HepG2 (cell line): ENCODE data around the gene RAD23A. TPM values are rescaled to one million over a fixed set of nuclear protein-coding genes. Genes with fewer than 3 reads are reported as not detected.

ENCODE experiments used
- ASH2L ChIP-seq: fragments of 300-600, 200-600 bp; sonication (generic); IDR thresholded peaks from 2 replicates; pipeline ENCODE4 v1.7.0; 2017; ENCODE audit warnings: low read depth, mild to moderate bottlenecking, moderate library complexity, mixed read lengths, low read length; ENCODE audit not compliant: insufficient read length
- CCAR2 ChIP-seq: fragments of 200-400 bp; formaldehyde crosslinking; optimal IDR thresholded peaks from 2 replicates; pipeline ENCODE3; 2018; ENCODE audit warnings: low read depth, mild to moderate bottlenecking, low read length, moderate library complexity
- DNMT3B ChIP-seq: conservative IDR thresholded peaks from 2 replicates; pipeline ENCODE4 v1.6.1; 2016; ENCODE audit warnings: missing biosample characterization, control low read depth
- EEA1 ChIP-seq: sonication (generic); formaldehyde crosslinking; IDR thresholded peaks from 2 replicates; pipeline ENCODE4 v1.5.1; 2020; ENCODE audit warnings: mild to moderate bottlenecking, missing genetic modification reagents, borderline replicate concordance
- FOXA3 ChIP-seq: IDR thresholded peaks from 2 replicates; pipeline ENCODE4 v1.6.1; 2016; ENCODE audit warnings: missing genetic modification reagents, missing compliant biosample characterization
- FOXP1 ChIP-seq, 2 experiments: fragments of 450-650 bp in 1 of 2; IDR thresholded peaks; 2 replicates each; pipeline ENCODE4 v1.6.1; 2017 to 2018; ENCODE audit warnings: antibody characterized with exemption in 1 of 2
- GABPB1 ChIP-seq: IDR thresholded peaks from 2 replicates; pipeline ENCODE4 v1.6.1; 2016; ENCODE audit warnings: mild to moderate bottlenecking, missing genetic modification reagents, moderate library complexity, missing compliant biosample characterization
- GPN1 ChIP-seq: sonication (generic); formaldehyde crosslinking; IDR thresholded peaks from 2 replicates; pipeline ENCODE4 v1.5.1; 2020; ENCODE audit warnings: missing genetic modification reagents, borderline replicate concordance
- RBAK ChIP-seq: sonication (generic); formaldehyde crosslinking; IDR thresholded peaks from 2 replicates; pipeline ENCODE4 v1.5.1; 2020; ENCODE audit warnings: mild to moderate bottlenecking, missing genetic modification reagents
- REXO4 ChIP-seq: sonication (generic); formaldehyde crosslinking; IDR thresholded peaks from 2 replicates; pipeline ENCODE4 v1.8.0; 2022; ENCODE audit warnings: missing genetic modification reagents, mild to moderate bottlenecking, borderline replicate concordance
- SALL1 ChIP-seq: sonication (generic); formaldehyde crosslinking; IDR thresholded peaks from 2 replicates; pipeline ENCODE4 v1.8.0; 2022; ENCODE audit warnings: mild to moderate bottlenecking, missing genetic modification reagents
- SNAI1 ChIP-seq: sonication (generic); formaldehyde crosslinking; IDR thresholded peaks from 2 replicates; pipeline ENCODE4 v1.5.0; 2020; ENCODE audit warnings: mild to moderate bottlenecking, missing genetic modification reagents, borderline replicate concordance
- STAG1 ChIP-seq: sonication (generic); formaldehyde crosslinking; IDR thresholded peaks from 2 replicates; pipeline ENCODE4 v1.4.0; 2020; ENCODE audit warnings: missing genetic modification reagents
- ZNF10 ChIP-seq: sonication (generic); formaldehyde crosslinking; IDR thresholded peaks from 2 replicates; pipeline ENCODE4 v1.4.0; 2020; ENCODE audit warnings: mild to moderate bottlenecking, low read depth, missing genetic modification reagents, borderline replicate concordance
- ZNF292 ChIP-seq: sonication (generic); formaldehyde crosslinking; IDR thresholded peaks from 2 replicates; pipeline ENCODE4 v1.8.1; 2022; ENCODE audit warnings: mild to moderate bottlenecking, low read depth, missing genetic modification reagents, borderline replicate concordance
- ZNF335 ChIP-seq: sonication (generic); formaldehyde crosslinking; IDR thresholded peaks from 2 replicates; pipeline ENCODE4 v1.4.0; 2020; ENCODE audit warnings: missing genetic modification reagents
- ZNF501 ChIP-seq: sonication (generic); formaldehyde crosslinking; IDR thresholded peaks from 2 replicates; pipeline ENCODE4 v1.5.1; 2020; ENCODE audit warnings: mild to moderate bottlenecking, moderate library complexity, missing genetic modification reagents
- ZNF607 ChIP-seq: sonication (generic); formaldehyde crosslinking; IDR thresholded peaks from 2 replicates; pipeline ENCODE4 v1.5.1; 2020; ENCODE audit warnings: missing genetic modification reagents, mild to moderate bottlenecking, borderline replicate concordance
- ZNF720 ChIP-seq: sonication (generic); formaldehyde crosslinking; IDR thresholded peaks from 2 replicates; pipeline ENCODE4 v1.4.0; 2020; ENCODE audit warnings: missing genetic modification reagents
- ZNF768 ChIP-seq: sonication (generic); formaldehyde crosslinking; IDR thresholded peaks from 2 replicates; pipeline ENCODE4 v1.4.0; 2020; ENCODE audit warnings: missing genetic modification reagents
- ZSCAN9 ChIP-seq: IDR thresholded peaks from 2 replicates; pipeline ENCODE4 v1.6.1; 2016; ENCODE audit warnings: borderline replicate concordance
- polyA plus RNA-seq, 8 experiments: library from polyadenylated mRNA; depleted of rRNA in 3 of 8; stranded (reverse) in 7 of 8; unstranded in 1 of 8; fragments of >200 nt; fragmentation: Illumina TruSeq in 4 of 8; extraction: Trizol in 4 of 8; gene quantifications; 2 replicates each; pipeline versions ENCODE4 v1.2.1 to v1.2.3, GENCODE V29; 2011 to 2016; ENCODE audit warnings: low read depth in 4 of 8, missing spikeins in 1 of 8, mixed read lengths in 1 of 8; ENCODE audit not compliant: insufficient read depth in 1 of 8
- total RNA-seq, 5 experiments: library from RNA; depleted of rRNA; stranded (reverse); fragments of >200 nt; fragmentation: Illumina TruSeq; extraction: Trizol; gene quantifications; 2 replicates each; pipeline ENCODE4 v1.2.3, GENCODE V29; 2016; ENCODE audit warnings: low read depth in 1 of 5
- TF ChIP-seq, protein P1 (sequence below): IDR thresholded peaks from 2 replicates; pipeline ENCODE4 v1.6.1; 2012; ENCODE audit warnings: low read length, improper control_type of control experiment
- TF ChIP-seq, protein P2 (sequence below): sonication (generic); formaldehyde crosslinking; IDR thresholded peaks from 2 replicates; pipeline ENCODE4 v1.4.0; 2020; ENCODE audit warnings: missing genetic modification reagents
- TF ChIP-seq, protein P3 (sequence below): sonication (generic); formaldehyde crosslinking; IDR thresholded peaks from 2 replicates; pipeline ENCODE4 v1.8.0; 2022; ENCODE audit warnings: mild to moderate bottlenecking, missing genetic modification reagents; ENCODE audit not compliant: insufficient replicate concordance

Gene RAD23A
- total and polyA plus RNA-seq, 2 of the 13 experiments (the other 11 are each of a cell fraction or from before 2014, with no cell fraction given) = 42.5 to 54.2 TPM

DNA sequence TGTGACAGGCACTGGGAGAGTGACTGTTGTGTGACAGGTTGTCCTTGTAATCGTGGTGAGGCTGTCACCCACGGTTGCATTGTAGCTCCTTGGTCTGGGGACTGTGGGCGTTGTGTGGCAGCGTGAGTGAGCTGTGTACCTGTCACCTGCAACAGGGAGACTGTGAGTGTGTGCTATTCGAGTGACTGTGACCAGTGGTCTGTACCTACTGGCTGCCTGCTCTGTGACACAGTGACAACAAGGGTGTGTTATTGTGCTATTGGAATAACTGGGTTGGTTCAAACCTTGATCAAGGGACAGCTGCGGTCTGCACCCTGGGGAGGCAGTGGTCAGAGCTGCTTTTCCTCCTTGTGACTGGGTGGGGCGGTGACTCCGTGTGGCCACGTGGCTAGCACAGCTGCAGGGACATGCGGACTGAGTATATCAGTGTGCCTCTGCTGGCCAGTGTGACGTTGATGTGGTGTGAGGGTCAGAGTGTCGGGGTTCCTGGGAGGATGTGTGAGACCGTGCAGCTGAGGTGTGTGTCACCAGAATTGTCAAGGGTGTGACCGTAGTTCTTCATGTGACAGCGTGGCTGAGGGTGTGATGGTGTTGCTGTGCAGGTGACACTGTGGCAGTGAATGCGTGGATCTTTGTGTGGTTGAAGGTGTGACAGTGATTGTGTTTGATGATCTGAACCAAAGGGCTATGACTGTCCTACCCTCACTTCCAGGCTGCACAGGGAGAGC is 39.6 kb downstream of the RAD23A start (continued):
- TF ChIP-seq, protein P1, sequence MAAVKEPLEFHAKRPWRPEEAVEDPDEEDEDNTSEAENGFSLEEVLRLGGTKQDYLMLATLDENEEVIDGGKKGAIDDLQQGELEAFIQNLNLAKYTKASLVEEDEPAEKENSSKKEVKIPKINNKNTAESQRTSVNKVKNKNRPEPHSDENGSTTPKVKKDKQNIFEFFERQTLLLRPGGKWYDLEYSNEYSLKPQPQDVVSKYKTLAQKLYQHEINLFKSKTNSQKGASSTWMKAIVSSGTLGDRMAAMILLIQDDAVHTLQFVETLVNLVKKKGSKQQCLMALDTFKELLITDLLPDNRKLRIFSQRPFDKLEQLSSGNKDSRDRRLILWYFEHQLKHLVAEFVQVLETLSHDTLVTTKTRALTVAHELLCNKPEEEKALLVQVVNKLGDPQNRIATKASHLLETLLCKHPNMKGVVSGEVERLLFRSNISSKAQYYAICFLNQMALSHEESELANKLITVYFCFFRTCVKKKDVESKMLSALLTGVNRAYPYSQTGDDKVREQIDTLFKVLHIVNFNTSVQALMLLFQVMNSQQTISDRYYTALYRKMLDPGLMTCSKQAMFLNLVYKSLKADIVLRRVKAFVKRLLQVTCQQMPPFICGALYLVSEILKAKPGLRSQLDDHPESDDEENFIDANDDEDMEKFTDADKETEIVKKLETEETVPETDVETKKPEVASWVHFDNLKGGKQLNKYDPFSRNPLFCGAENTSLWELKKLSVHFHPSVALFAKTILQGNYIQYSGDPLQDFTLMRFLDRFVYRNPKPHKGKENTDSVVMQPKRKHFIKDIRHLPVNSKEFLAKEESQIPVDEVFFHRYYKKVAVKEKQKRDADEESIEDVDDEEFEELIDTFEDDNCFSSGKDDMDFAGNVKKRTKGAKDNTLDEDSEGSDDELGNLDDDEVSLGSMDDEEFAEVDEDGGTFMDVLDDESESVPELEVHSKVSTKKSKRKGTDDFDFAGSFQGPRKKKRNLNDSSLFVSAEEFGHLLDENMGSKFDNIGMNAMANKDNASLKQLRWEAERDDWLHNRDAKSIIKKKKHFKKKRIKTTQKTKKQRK = no peak
- TF ChIP-seq SALL1 (CRISPR knock-in tag) (peak; percentile 6), FOXP1 (IDR thresholded peaks at IDR 0.05) (no peak), FOXP1 (CRISPR knock-in tag; IDR thresholded peaks at IDR 0.05) (no peak), REXO4 (CRISPR knock-in tag) (no peak), SNAI1 (CRISPR knock-in tag) (no peak), FOXA3 (CRISPR knock-in tag) (peak; percentile 45), ASH2L (no peak), ZNF10 (CRISPR knock-in tag) (no peak), RBAK (CRISPR knock-in tag) (no peak), ZNF768 (CRISPR knock-in tag) (no peak), ZSCAN9 (no peak), ZNF292 (CRISPR knock-in tag) (peak; percentile 79; the same call in 1 of the 2 replicates), GPN1 (no peak), ZNF607 (CRISPR knock-in tag) (no peak; the same call in 1 of the 2 replicates), DNMT3B (CRISPR knock-in tag) (no peak), GABPB1 (CRISPR knock-in tag) (no peak; the same call in 1 of the 2 replicates), EEA1 (CRISPR knock-in tag) (no peak; the same call in 1 of the 2 replicates), ZNF720 (CRISPR knock-in tag) (no peak), ZNF335 (CRISPR knock-in tag) (0 out of 2 replicates have a peak, but pooled peaks have one; percentile 33), CCAR2 (no peak), ZNF501 (CRISPR knock-in tag) (no peak), STAG1 (0 out of 2 replicates have a peak, but pooled peaks have one; percentile 6)
- TF ChIP-seq, protein P2, sequence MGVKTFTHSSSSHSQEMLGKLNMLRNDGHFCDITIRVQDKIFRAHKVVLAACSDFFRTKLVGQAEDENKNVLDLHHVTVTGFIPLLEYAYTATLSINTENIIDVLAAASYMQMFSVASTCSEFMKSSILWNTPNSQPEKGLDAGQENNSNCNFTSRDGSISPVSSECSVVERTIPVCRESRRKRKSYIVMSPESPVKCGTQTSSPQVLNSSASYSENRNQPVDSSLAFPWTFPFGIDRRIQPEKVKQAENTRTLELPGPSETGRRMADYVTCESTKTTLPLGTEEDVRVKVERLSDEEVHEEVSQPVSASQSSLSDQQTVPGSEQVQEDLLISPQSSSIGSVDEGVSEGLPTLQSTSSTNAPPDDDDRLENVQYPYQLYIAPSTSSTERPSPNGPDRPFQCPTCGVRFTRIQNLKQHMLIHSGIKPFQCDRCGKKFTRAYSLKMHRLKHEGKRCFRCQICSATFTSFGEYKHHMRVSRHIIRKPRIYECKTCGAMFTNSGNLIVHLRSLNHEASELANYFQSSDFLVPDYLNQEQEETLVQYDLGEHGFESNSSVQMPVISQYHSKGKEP (CRISPR knock-in tag) = no peak
- TF ChIP-seq, protein P3, sequence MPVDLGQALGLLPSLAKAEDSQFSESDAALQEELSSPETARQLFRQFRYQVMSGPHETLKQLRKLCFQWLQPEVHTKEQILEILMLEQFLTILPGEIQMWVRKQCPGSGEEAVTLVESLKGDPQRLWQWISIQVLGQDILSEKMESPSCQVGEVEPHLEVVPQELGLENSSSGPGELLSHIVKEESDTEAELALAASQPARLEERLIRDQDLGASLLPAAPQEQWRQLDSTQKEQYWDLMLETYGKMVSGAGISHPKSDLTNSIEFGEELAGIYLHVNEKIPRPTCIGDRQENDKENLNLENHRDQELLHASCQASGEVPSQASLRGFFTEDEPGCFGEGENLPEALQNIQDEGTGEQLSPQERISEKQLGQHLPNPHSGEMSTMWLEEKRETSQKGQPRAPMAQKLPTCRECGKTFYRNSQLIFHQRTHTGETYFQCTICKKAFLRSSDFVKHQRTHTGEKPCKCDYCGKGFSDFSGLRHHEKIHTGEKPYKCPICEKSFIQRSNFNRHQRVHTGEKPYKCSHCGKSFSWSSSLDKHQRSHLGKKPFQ = no peak
